ENCODE data around the gene MED28.
"Not testable (repeated sequence)": the region's sequence is repeated elsewhere in the genome, so short reads cannot be mapped to it uniquely, and the experiment has no call there.

Gene MED28

GRCh38 chr4:17619416-17620105 lies 5.1 kb downstream of the MED28 start:
- no peak for DNase-seq

- no peak for DNase-seq
Measured at GRCh38 chr4:17623451-17624001, 9.1 kb downstream of the MED28 start.

- DNase-seq: no peak
Measured at GRCh38 chr4:17624821-17625220, 10.4 kb downstream of the MED28 start.

- no peak for DNase-seq
Measured at GRCh38 chr4:17630228-17630627, 15.8 kb downstream of the MED28 start.

GRCh38 chr4:17633600-17633999 lies 19.2 kb downstream of the MED28 start:
- no peak for DNase-seq

- DNase-seq: no peak
Measured at GRCh38 chr4:17635056-17635455, 20.6 kb downstream of the MED28 start.

GRCh38 chr4:17636341-17636695 lies 21.9 kb downstream of the MED28 start:
- DNase-seq: no peak

- DNase-seq: no peak
Measured at GRCh38 chr4:17636696-17637622, 22.5 kb downstream of the MED28 start.

- DNase-seq: no peak
Measured at GRCh38 chr4:17639136-17639535, 24.7 kb downstream of the MED28 start.

- DNase-seq: no peak
Measured at GRCh38 chr4:17642398-17642783, 27.9 kb downstream of the MED28 start.

GRCh38 chr4:17646693-17647092 lies 32.3 kb downstream of the MED28 start:
- no peak for DNase-seq

GRCh38 chr4:17647176-17647806 lies 32.9 kb downstream of the MED28 start:
- no peak for DNase-seq

- no peak for DNase-seq
Measured at GRCh38 chr4:17647927-17648326, 33.5 kb downstream of the MED28 start.

GRCh38 chr4:17650406-17650805 lies 36.0 kb downstream of the MED28 start:
- DNase-seq: no peak

- no peak for DNase-seq
Measured at GRCh38 chr4:17654701-17655100, 40.3 kb downstream of the MED28 start.

GRCh38 chr4:17657090-17657489 lies 42.6 kb downstream of the MED28 start:
- no peak for DNase-seq

GRCh38 chr4:17657849-17658248 lies 43.4 kb downstream of the MED28 start:
- DNase-seq: no peak

- DNase-seq: not testable (repeated sequence)
Measured at GRCh38 chr4:17659196-17659595, 44.8 kb downstream of the MED28 start.

- no peak for DNase-seq
Measured at GRCh38 chr4:17662694-17663093, 48.3 kb downstream of the MED28 start.

GRCh38 chr4:17664755-17665154 lies 50.3 kb downstream of the MED28 start:
- no peak for DNase-seq

- no peak for DNase-seq
Measured at GRCh38 chr4:17665346-17665745, 50.9 kb downstream of the MED28 start.

- DNase-seq: no peak
Measured at GRCh38 chr4:17665852-17666251, 51.4 kb downstream of the MED28 start.

- no peak for DNase-seq
Measured at GRCh38 chr4:17667253-17667652, 52.8 kb downstream of the MED28 start.
